ENCODE results near the gene IGF2BP2. TPM values are rescaled to one million over a fixed set of nuclear protein-coding genes. Genes with fewer than 3 reads are reported as not detected.

Gene IGF2BP2
- total RNA-seq, 1 experiment from 2014 or later, result 133 TPM

- DNase-seq (ENCODE audit: low spot score), result no peak
- ChIA-PET POLR2A (no interaction called here), CTCF (interaction anchor here (1.1 to 3.2 kb wide), 3 partner anchors 10 to 533 kb away, joined by 3 to 35 read pairs (median 4); no protein-coding TSS in a partner anchor)
- H3K4me3 Mint-ChIP-seq, result no peak overlapping the region
- H3K27ac Mint-ChIP-seq, result peak overlapping the region; percentile 51
- ATAC-seq, result no peak
- H3K4me1 Mint-ChIP-seq, result peaks cover 89% of the 10 kb centered on the region
- no peaks in the 10 kb centered on the region for H3K27me3 Mint-ChIP-seq (ENCODE audit: low read depth)
- peaks cover 4% of the 10 kb centered on the region for H3K9me3 Mint-ChIP-seq
- TF ChIP-seq ZNF219 (CRISPR knock-in tag; IDR thresholded peaks at IDR 0.05; ENCODE audit: borderline replicate concordance), result no peak
- TF ChIP-seq ZNF671 (CRISPR knock-in tag; IDR thresholded peaks at IDR 0.05), result no peak
- no peak for TF ChIP-seq ZNF416 (CRISPR knock-in tag; IDR thresholded peaks at IDR 0.05)
- TF ChIP-seq JUN (CRISPR knock-in tag; IDR thresholded peaks at IDR 0.05), result no peak
- TF ChIP-seq PRDM15 (CRISPR knock-in tag; IDR thresholded peaks at IDR 0.05), result no peak
- no peak for TF ChIP-seq SOX15 (CRISPR knock-in tag; IDR thresholded peaks at IDR 0.05)
- no peak for TF ChIP-seq ZNF121 (CRISPR knock-in tag; IDR thresholded peaks at IDR 0.05)
- TF ChIP-seq ZNF232 (CRISPR knock-in tag; IDR thresholded peaks at IDR 0.05), result no peak
- TF ChIP-seq MYBL2 (CRISPR knock-in tag; IDR thresholded peaks at IDR 0.05), result no peak
- TF ChIP-seq CREM (CRISPR knock-in tag; IDR thresholded peaks at IDR 0.05), result no peak
- no peaks in the 10 kb centered on the region for H3K36me3 Mint-ChIP-seq
Measured at GRCh38 chr3:185778094-185778493, 46.7 kb downstream of the IGF2BP2 start.

- Mint-ChIP-seq H3K4me3 (no peak overlapping the region), H3K4me1 (peaks cover 76% of the 10 kb centered on the region), H3K27me3 (ENCODE audit: low read depth) (no peaks in the 10 kb centered on the region), H3K27ac (peak overlapping the region; percentile 66), H3K9me3 (no peaks in the 10 kb centered on the region), H3K36me3 (no peaks in the 10 kb centered on the region)
- peak; percentile 28 for ATAC-seq
- ChIA-PET POLR2A (no interaction called here), CTCF (interaction anchor here (1.5 to 4.3 kb wide), 6 partner anchors 13 to 109 kb away, joined by 3 to 79 read pairs (median 29); no protein-coding TSS in a partner anchor)
- no peak for DNase-seq (ENCODE audit: low spot score)
- TF ChIP-seq CTCF (IDR thresholded peaks at IDR 0.05), result no peak
- no peak for TF ChIP-seq ZNF425 (CRISPR knock-in tag; conservative IDR thresholded peaks at IDR 0.05)
- TF ChIP-seq RORB (CRISPR knock-in tag; IDR thresholded peaks at IDR 0.05), result no peak
- TF ChIP-seq SP1 (CRISPR knock-in tag; conservative IDR thresholded peaks at IDR 0.05), result no peak
- TF ChIP-seq MLX (CRISPR knock-in tag; IDR thresholded peaks at IDR 0.05), result no peak
- TF ChIP-seq CREM (CRISPR knock-in tag; IDR thresholded peaks at IDR 0.05), result no peak
- no peak for TF ChIP-seq FOXK1 (CRISPR knock-in tag; IDR thresholded peaks at IDR 0.05)
- no peak for TF ChIP-seq TEAD4 (CRISPR knock-in tag; IDR thresholded peaks at IDR 0.05)
- TF ChIP-seq ERG (CRISPR knock-in tag; IDR thresholded peaks at IDR 0.05), result no peak
- TF ChIP-seq ESRRA (CRISPR knock-in tag; IDR thresholded peaks at IDR 0.05; ENCODE audit: borderline replicate concordance), result no peak
Measured at GRCh38 chr3:185770109-185770508, 54.7 kb downstream of the IGF2BP2 start.

All from WTC11 (cell line).